Neural cell (in vitro differentiated cells): ENCODE results near the gene PCDHB6.

ENCODE experiments used
- CTCF ChIP-seq: fragments of 450-650 bp; IDR thresholded peaks from 2 replicates; pipeline ENCODE4 v1.5.1; 2014; ENCODE audit warnings: antibody characterized with exemption, mild to moderate bottlenecking, moderate library complexity; ENCODE audit not compliant: poor library complexity, severe bottlenecking
- EZH2 ChIP-seq: fragments of 200-600, 300-800 bp; shearing (Covaris generic), sonication (generic); IDR thresholded peaks from 2 replicates; pipeline ENCODE4 v1.6.1; 2014; ENCODE audit warnings: antibody characterized with exemption, low read length, borderline replicate concordance, mild to moderate bottlenecking; ENCODE audit not compliant: insufficient read depth, poor library complexity, severe bottlenecking
- POLR2AphosphoS5 ChIP-seq: IDR thresholded peaks from 2 replicates; pipeline ENCODE4 v1.6.1; 2012
- RAD21 ChIP-seq: fragments of 450-650 bp; conservative IDR thresholded peaks from 2 replicates; pipeline ENCODE4 v1.6.1; 2014; ENCODE audit warnings: antibody characterized with exemption, mild to moderate bottlenecking, moderate library complexity
- REST ChIP-seq: IDR thresholded peaks from 2 replicates; pipeline ENCODE4 v1.6.1; 2012; ENCODE audit warnings: borderline replicate concordance

- no peak for TF ChIP-seq CTCF
- TF ChIP-seq REST: no peak
- TF ChIP-seq RAD21: no peak
- no peak for TF ChIP-seq POLR2AphosphoS5
- TF ChIP-seq EZH2: no peak
Measured at GRCh38 chr5:141100243-141100805, 49.5 kb upstream of the PCDHB6 start, which contains the start of gene PCDHB3.
